ENCODE measurements around the gene RTEL1.

- TF ChIP-seq CTCF (IDR thresholded peaks at IDR 0.05) = no peak
- no peak for TF ChIP-seq POLR2A (IDR thresholded peaks at IDR 0.05)
Observed at GRCh38 chr20:63694584-63695423, 36.7 kb downstream of the RTEL1 start.

All from tibial nerve (tissue), 3 donors.